ENCODE data around the gene VPS33A. TPM values are rescaled to one million over a fixed set of nuclear protein-coding genes. Genes with fewer than 3 reads are reported as not detected.
A peak's percentile ranks its signal among the peaks of the same experiment; 100 is the strongest.

Gene VPS33A
- total RNA-seq (2014; rRNA removed; shearing (Covaris generic); ENCODE audit: low replicate concordance), result 13.6 and 16.4 TPM in 2 replicates

DNA sequence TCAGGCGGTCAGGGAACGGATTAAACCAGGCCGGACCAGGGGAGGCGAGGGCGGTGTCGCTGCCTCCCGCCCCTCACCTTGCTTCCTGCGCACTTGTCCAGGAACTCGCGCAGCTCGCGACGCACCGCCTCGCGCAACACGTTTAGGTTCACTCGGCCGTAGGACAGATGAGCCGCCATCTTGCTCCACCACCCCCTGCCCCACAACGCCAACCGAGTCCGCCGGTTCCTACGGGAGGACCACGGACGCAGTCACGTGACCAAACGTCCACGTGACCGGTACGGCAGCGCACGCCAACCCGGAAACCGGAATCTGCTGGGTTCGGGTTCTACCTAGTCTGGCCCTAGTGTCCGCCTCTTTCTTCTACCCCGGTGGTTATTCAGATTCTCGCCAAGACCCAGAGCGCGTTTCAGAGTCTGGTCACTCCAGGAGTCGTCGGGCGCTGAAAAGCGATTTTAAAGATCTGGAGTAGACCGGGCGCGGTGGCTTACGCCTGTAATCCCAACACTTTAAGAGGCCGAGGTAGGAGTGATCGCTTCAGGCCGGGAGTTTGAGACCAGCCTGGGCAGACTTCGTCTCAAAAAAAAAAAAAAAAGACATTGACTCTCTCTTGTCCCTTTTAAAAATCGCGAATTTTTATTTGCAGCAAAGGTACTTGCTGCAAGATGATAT lies at the start of gene VPS33A:
Gene VPS33A, minus strand, starts transcription at position 265 of the 672 bp plus-strand sequence. Its CDS starts 86 bp downstream, at position 179.
- DNase-seq, result peak; percentile 96

DNA sequence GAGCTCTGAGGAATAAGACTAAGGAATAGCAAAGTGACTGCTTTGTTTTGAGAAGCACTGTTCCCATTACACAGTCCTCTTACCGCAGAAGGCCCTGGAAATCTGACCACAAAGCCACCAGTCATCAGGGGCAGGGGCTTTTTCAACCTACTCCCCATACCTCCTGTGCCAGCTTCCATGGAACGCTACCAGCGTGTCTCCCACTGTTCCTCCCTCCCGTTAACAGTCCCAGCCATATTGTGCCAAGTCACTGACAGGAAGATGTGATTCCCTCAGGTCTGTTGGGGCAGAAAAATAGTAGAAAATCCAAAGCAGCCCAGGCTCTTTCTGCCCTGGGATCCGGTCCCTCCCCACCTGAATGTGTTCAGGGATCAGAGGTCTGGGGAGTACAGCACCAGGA lies 46.6 kb upstream of the VPS33A start:
- Histone ChIP-seq H3K36me3 (peaks cover 61% of the 10 kb centered on the region), H3K4me3 (no peak overlapping the region), H3K9me3 (no peaks in the 10 kb centered on the region), H3K27me3 (no peaks in the 10 kb centered on the region)
- DNase-seq, result no peak

More for the DNA sequence above, at the start of gene VPS33A:
- Histone ChIP-seq H3K27me3 (no peaks in the 10 kb centered on the region), H3K4me3 (peak within 1 kb of the TSS; percentile 95), H3K9me3 (no peaks in the 10 kb centered on the region), H3K36me3 (peaks cover 16% of the 10 kb centered on the region)

DNA sequence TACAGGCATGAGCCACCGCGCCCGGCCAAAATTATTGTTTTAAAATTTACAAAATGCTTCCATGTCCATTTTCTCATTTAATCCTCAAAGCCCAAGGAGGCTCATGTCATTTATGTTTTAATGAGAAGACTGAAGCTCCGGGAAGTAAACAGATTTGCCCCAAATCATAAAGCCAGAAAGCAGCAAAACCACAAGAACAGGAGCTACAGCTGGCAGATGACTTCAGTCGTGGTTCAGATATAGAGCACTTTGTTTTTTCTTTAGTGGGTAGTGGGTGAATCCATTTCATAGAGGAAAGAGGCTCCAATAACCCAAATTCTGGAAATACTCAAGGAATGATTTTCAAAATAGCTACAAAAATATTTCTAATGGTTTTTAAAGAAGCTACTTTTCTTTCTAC lies 45.4 kb upstream of the VPS33A start:
- Histone ChIP-seq H3K36me3 (peaks cover 59% of the 10 kb centered on the region), H3K4me3 (no peak overlapping the region), H3K27me3 (no peaks in the 10 kb centered on the region), H3K9me3 (no peaks in the 10 kb centered on the region)
- DNase-seq, result no peak

DNA sequence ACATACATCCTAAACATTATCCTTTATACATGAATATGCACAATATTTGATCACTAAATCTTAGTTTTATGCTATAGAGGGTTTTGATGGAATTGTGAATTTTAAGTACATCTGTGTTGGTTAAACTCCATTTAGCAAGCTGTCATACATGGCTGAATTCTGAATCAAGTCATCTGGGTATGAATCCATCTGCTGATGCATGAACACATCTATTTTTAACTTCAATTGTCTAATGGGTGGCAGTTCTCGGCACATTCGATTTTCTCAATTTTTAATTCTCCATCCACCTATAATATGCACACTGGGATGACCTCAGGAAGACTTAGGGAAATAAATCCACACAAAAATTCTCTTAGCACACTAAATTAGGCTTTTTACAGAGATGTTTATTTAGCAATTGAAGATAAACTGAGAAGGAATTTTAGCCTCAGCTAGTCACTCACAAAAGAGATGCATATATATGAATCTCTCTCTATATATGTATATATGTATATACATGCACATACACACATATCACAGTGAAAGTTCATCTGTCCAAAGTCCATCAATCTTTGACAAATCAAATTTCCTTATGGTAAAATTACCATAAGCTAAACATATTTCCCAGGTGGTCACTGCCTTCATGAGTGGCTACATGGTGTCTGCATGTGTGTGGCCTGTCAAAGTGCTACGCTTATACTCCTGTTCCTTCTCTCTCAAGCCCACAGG lies 44.5 kb upstream of the VPS33A start:
- DNase-seq, result no peak
- Histone ChIP-seq H3K9me3 (no peaks in the 10 kb centered on the region), H3K36me3 (peaks cover 57% of the 10 kb centered on the region), H3K4me3 (no peak overlapping the region), H3K27me3 (no peaks in the 10 kb centered on the region)

DNA sequence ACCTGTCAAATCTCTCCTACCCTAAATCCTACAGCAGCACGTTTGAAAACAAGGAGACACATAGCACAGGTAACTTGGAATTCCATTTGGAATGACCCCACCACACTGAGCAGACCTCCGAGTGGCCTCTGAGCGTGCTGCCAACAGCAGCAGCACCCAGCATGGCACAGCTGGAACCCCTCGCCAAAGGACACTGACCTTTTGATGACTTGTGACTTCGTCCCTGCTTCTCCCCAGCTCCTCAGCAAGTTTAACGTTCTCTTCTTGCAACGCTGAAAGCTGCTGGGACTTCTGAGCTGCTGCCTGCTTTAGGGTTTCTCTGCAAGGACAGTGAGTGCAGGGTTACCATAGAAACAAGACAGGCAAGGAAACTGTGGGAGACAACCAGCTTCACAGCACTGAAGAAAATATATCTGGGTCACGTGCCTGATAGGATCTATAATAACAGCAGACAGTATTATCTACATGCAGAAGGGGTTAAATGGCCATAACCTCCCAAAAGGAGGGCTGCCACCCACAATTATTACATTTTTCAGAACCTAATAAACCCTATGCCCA lies 43.3 kb upstream of the VPS33A start:
- no peaks in the 10 kb centered on the region for H3K9me3 ChIP-seq
- H3K36me3 ChIP-seq, result peaks cover 58% of the 10 kb centered on the region
- no peaks in the 10 kb centered on the region for H3K27me3 ChIP-seq
- no peak overlapping the region for H3K4me3 ChIP-seq
- no peak for DNase-seq

DNA sequence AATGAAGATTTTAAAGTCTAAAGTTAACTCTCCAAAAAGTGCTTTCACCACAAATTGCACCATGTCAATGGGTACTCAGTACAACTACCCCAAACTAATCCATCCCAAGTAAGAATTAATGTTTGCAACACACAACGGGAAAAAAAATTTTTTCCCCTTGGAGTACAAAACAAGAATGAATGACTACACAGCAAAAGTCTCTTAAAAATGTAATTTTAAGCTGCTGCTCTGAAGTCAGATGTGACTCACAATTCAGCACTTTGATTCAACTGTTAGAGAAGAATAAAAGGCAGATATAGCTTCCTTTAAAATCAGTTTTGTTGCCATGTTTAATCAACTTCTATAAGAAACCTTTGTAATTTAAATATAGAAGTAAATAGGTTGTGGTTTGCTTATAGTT lies 42.5 kb upstream of the VPS33A start:
- DNase-seq, result no peak
- Histone ChIP-seq H3K36me3 (peaks cover 62% of the 10 kb centered on the region), H3K27me3 (no peaks in the 10 kb centered on the region), H3K4me3 (no peak overlapping the region), H3K9me3 (no peaks in the 10 kb centered on the region)

DNA sequence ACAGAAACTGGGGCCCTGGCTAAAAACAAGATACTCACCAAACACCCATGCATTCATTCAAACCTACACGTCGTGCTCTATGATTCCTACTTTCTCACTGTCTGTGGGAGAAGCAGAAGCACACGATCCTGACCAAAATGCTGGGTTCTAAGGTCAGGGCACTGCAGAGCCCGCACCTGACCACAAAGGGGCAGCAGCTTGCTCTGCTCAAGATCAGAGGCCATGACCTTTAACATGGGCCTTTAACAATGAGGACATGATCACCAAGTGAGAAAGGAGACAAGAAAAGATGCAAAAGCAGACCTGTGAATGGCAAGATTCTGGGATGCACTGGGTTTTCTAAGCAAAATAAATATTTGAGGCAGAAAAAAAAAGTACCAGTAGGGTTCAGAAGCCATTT lies 40.1 kb upstream of the VPS33A start:
- no peak for DNase-seq
- no peak overlapping the region for H3K4me3 ChIP-seq
- no peaks in the 10 kb centered on the region for H3K27me3 ChIP-seq
- no peaks in the 10 kb centered on the region for H3K9me3 ChIP-seq
- peaks cover 68% of the 10 kb centered on the region for H3K36me3 ChIP-seq

DNA sequence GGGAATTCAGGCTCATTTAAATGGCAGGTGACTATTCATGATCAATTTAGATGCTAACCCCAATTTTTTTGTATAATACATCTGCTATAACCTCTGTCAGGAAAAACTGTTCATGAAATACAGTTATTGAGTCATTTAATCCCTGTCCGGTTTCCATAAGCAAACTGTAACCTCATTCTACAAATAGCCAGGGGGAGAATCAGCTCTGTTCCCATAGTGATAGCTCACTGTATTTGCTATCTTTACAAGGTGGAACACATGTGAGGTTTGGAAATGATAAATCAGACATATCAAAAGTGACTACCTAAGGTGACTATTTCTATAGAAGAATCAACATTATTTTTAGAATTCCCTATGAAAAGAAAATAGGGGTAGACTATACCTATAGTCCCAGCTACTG lies 38.6 kb upstream of the VPS33A start:
- no peak overlapping the region for H3K4me3 ChIP-seq
- no peaks in the 10 kb centered on the region for H3K9me3 ChIP-seq
- no peak for DNase-seq
- no peaks in the 10 kb centered on the region for H3K27me3 ChIP-seq
- H3K36me3 ChIP-seq, result peaks cover 76% of the 10 kb centered on the region

DNA sequence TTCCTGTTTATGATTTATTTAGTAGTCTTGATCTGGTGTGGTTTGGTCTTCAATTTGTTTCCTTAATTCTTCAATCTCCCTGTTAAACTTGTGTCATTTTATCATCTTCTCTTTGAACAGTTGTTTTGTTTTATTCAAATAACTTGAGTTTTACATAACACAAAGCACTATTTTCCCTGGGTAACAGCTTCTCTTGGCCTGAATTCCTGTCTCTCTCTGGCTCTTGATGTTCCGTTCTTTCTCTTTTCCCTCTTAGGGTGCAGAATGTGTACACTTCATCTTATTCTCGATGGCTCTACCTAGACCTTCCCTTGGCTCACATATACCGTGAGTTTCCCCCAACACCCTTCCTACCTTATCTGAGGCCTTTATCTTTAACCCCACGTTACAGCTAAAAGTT lies 36.8 kb upstream of the VPS33A start:
- H3K36me3 ChIP-seq, result peaks cover 72% of the 10 kb centered on the region
- no peaks in the 10 kb centered on the region for H3K27me3 ChIP-seq
- DNase-seq, result no peak

DNA sequence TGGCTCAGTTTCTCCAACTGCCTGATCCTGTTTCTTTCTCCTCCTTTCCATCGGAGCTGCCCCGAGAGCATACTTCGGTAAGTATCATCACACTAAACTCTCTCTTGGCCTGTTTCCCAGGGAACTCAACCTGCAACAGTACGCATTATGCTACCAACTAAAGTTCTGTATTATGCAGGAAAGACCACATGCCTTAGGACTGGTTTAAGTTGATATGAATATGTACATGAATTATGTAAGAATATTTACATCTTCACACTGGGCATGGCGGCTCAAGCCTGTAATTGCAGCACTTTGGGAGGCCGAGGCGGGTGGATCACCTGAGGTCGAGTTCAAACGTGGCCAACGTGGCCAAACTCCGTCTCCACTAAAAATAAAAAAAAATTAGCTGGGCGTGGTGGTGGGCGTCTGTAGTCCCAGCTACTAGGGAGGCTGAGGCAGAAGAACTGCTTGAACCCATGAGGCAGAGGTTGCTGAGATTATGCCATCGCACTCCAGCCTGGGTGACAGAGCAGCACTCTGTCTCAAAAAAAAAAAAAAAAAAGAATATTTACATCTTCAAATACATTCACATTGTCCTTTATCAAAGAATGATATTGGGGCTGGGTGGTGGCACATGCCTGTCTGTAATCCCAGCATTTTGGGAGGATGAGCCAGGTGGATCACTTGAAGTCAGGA lies 31.9 kb upstream of the VPS33A start:
- no peak for DNase-seq
- H3K27me3 ChIP-seq, result no peaks in the 10 kb centered on the region

More for the DNA sequence above, 36.8 kb upstream of the VPS33A start:
- H3K9me3 ChIP-seq, result no peaks in the 10 kb centered on the region
- no peak overlapping the region for H3K4me3 ChIP-seq

DNA sequence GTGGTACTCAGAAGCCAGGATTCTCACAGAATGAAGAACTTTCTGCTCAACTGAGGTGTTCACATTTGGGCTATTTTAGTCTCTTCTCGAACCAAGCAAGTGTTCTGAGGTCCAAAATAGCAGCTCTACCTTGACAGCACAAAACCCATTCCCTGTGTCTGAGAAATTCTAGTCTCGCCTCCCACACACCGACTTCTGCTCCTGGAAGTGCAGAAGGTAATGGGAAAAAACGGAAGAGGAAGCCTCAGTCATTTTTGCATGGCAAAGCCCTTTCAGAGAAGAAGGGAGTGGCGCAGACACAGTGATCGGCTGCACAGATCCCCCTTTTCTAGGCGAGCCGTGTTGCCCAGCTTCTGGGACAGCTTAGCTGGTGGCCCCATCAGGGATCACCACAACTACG lies 31.2 kb upstream of the VPS33A start:
- no peak for DNase-seq
- no peak overlapping the region for H3K4me3 ChIP-seq
- H3K9me3 ChIP-seq, result no peaks in the 10 kb centered on the region
- no peaks in the 10 kb centered on the region for H3K27me3 ChIP-seq
- H3K36me3 ChIP-seq, result peaks cover 59% of the 10 kb centered on the region

More for the DNA sequence above, 31.9 kb upstream of the VPS33A start:
- H3K9me3 ChIP-seq, result no peaks in the 10 kb centered on the region
- peaks cover 66% of the 10 kb centered on the region for H3K36me3 ChIP-seq
- no peak overlapping the region for H3K4me3 ChIP-seq

DNA sequence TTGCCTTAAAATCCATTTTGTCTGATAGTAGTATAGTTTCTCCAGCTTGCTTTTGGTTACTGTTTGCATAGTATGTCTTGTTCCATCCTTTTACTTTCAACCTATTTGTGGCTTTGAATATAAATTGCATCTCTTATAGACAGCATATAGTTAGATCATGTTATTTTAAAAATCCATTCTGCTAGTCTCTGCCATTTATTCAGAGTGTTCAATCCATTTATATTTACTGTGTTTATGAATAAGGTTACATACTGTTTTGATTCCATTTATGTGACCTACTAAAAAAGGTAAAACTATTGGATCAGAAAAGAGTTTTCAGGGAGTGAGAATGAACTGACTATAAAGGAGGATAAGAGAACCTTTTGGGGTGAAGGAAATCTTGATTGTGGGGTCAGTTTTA lies 29.6 kb upstream of the VPS33A start:
- H3K9me3 ChIP-seq, result no peaks in the 10 kb centered on the region

DNA sequence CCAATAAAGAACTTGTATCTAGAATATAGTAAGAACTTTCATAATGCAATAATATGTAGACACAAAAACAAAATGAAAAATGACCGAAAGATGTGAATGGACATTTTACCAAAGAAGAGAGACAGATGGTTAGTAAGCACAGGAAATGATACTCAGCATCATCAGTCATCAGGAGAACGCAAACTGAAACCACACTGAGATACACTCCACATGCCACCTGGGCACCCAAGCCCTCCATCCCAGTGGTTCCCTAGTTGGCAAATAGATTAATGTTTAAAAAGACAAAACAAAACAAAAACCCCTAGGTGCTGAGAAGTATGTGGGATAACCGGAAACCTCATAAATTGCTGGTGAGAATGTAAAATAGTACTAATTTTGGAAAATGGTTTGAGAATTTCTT lies 26.8 kb upstream of the VPS33A start:
- DNase-seq, result no peak
- H3K4me3 ChIP-seq, result no peak overlapping the region
- H3K27me3 ChIP-seq, result no peaks in the 10 kb centered on the region
- peaks cover 38% of the 10 kb centered on the region for H3K36me3 ChIP-seq
- H3K9me3 ChIP-seq, result no peaks in the 10 kb centered on the region

More for the DNA sequence above, 29.6 kb upstream of the VPS33A start:
- peaks cover 50% of the 10 kb centered on the region for H3K36me3 ChIP-seq
- no peaks in the 10 kb centered on the region for H3K27me3 ChIP-seq
- no peak overlapping the region for H3K4me3 ChIP-seq
- DNase-seq, result no peak

DNA sequence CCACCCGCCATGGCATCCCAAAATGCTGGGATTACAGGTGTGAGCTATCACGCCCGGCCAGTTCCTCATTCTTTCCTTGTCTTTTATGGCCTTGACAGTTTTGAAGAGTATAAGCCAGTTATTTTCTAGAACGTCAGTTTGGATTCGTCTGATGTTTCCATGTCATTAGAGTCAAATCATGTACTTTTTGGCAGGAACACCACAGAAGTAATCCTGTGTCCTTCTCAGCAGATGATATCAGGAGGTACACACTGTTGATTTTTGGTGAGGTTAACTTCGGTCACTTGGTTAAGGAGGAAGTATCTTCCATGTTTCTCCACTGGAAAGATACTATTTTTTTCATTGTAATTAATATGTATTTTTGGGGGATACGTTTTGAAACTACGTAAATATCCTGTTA lies 25.1 kb upstream of the VPS33A start:
- no peaks in the 10 kb centered on the region for H3K9me3 ChIP-seq
- no peaks in the 10 kb centered on the region for H3K27me3 ChIP-seq
- no peak overlapping the region for H3K4me3 ChIP-seq
- peaks cover 32% of the 10 kb centered on the region for H3K36me3 ChIP-seq
- DNase-seq, result no peak

DNA sequence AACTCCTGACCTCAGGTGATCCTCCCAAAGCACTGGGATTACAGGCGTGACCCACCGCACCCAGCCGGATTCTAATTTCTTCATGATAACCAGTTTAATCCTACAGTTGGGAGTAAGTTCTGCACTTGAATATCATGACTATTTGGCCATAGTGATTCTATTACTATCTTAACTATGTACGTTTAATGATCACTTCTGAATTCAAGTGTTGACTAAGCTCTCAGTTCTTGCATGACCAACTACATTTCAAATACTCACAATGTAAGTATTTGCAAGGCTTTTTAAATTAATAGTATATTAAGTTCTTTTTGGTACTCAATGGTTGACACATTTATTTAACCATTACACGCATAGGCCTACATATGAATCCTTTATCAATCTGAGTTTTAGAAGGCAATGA lies 17.4 kb upstream of the VPS33A start:
- no peaks in the 10 kb centered on the region for H3K27me3 ChIP-seq

DNA sequence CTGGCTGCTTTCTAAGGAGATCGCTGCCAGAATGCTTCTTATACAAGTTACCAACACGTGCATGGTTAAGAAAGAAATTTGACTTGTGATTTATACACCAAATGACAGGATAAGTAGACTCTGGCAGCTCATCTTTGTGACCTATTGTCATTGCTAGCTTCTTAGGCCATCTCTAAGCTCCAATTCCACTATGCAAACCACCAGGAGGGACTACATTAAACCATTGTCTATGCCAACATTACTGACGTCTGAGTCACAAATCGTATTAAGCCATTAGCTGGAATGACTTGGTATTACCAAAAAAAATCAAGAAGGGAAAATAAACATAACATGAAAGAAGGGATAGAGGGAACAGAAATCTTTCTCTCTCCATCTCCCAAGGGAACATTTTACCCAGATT lies 15.8 kb upstream of the VPS33A start:
- H3K36me3 ChIP-seq, result peaks cover 48% of the 10 kb centered on the region
- H3K27me3 ChIP-seq, result no peaks in the 10 kb centered on the region
- H3K4me3 ChIP-seq, result no peak overlapping the region
- H3K9me3 ChIP-seq, result no peaks in the 10 kb centered on the region
- peak; percentile 5 for DNase-seq

More for the DNA sequence above, 17.4 kb upstream of the VPS33A start:
- H3K4me3 ChIP-seq, result no peak overlapping the region
- DNase-seq, result no peak
- peaks cover 44% of the 10 kb centered on the region for H3K36me3 ChIP-seq
- H3K9me3 ChIP-seq, result no peaks in the 10 kb centered on the region

DNA sequence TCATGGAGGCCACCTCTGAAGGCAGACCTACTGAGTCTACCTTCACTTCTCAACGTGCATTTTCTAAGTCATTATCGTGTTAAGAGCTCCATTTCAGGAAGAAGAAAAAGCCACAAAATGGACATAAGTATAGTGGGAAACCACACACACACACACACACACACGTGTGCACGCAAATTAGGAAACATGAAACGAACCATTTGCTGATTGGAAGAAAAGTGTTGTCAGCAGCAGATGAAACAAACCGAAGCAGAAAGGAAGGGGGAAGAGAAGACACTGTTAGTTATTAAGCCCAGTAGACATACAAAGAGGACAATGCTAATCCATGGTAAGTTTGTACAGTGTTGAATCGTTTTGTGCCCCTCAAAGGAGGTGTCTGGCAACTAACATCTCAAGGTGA lies 9.9 kb upstream of the VPS33A start:
- H3K36me3 ChIP-seq, result peaks cover 46% of the 10 kb centered on the region
- no peak for DNase-seq

More for the DNA sequence above, 9.9 kb upstream of the VPS33A start:
- H3K27me3 ChIP-seq, result no peaks in the 10 kb centered on the region
- no peak overlapping the region for H3K4me3 ChIP-seq
- no peaks in the 10 kb centered on the region for H3K9me3 ChIP-seq
